COR-L47 (cell line): Measurements from ENCODE around the gene ATXN7L1.
A peak's percentile ranks its signal among the peaks of the same experiment; 100 is the strongest.
"Not testable (repeated sequence)": the region's sequence is repeated elsewhere in the genome, so short reads cannot be mapped to it uniquely, and the experiment has no call there.

ENCODE experiments used
- DNase-seq: peaks from one replicate; lab custom pipeline; 2025; lab: John Stamatoyannopoulos, UW

Gene ATXN7L1

GRCh38 chr7:105707381-105707780 lies 169.0 kb downstream of the ATXN7L1 start:
- DNase-seq: no peak

DNA sequence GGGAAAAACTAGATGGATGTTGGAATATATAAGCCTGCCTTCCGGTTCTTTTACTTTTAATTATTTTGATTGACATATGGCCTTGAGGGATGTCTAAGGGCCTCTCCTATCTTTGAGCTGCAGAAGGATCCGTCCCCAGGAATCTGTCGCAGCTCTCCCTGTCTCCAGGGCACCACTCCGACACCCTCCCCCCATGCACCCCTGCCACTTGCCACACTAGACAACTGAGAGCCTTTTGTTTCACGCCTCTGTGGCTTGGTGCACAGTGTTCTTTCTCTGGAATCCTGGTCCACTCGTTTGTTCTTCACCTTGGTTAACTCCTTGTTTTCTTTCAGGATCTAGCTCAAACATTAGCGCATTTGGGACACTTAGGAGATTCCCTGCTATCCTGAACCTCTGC lies 171.0 kb downstream of the ATXN7L1 start:
- DNase-seq: no peak

DNA sequence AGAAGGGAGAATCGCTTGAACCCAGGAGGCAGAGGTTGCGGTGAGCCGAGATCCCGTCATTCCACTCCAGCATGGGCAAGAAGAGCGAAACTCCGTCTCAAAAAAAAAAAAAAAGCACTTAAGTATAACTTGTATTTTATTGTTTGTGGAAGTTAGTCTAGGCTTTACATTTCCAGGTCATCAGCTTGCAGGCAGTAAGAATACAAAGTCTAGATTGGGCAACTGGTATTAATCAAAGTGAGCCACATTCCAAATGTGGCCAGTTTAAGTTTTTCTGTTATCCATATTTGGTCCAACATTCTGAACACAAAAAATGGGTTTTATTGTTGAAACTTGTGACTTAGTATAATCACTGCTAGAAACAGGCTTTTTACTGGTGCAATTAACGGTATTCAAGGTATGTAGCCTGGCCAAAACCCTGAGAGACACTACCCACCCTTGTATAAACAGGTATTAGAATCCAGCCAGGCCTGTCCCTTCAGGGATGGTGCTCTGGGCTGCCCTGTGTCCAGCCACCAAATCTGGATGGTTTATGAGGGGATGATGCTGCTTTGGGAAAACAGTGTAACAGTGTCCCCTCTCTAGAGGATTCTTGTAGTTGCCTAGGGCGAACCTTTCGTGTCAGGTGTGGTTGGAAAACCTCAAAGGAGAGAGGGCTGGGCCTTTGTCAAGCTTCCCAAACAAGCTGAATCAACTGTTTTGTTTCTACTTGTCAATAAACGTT lies 173.0 kb downstream of the ATXN7L1 start:
- DNase-seq: no peak

DNA sequence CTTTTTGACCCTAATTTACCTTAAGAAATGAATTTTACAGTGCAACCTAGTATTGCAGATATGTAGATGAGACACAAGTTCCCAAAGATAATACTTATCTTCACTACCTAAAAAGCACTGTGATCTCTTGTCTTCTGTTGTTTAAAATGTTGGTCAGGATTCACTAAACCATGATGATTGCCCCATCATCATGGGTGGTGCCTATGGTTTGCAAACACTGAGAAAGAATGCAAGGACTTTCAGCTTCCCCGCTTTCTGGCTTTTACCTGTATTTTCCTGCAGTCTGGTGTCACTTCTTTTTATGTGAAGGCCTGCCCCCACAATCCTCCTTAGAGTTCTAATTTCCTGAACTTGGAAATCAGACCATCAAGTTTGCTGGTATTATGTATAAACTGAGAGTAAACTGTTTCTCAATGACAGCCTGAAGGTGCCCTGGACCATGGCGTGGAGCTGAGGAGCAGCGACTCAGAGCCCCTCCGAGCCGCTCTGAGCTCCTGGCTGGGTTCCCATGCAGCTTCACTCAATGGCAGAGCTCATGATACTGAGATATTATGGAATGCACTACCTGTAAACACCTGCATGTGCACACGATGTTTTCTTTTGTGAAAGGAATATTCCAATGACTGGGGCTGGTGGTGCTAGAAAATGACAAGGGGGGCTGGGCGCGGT lies 176.7 kb downstream of the ATXN7L1 start:
- DNase-seq: no peak

GRCh38 chr7:105698531-105698930 lies 177.9 kb downstream of the ATXN7L1 start:
- DNase-seq: no peak

DNA sequence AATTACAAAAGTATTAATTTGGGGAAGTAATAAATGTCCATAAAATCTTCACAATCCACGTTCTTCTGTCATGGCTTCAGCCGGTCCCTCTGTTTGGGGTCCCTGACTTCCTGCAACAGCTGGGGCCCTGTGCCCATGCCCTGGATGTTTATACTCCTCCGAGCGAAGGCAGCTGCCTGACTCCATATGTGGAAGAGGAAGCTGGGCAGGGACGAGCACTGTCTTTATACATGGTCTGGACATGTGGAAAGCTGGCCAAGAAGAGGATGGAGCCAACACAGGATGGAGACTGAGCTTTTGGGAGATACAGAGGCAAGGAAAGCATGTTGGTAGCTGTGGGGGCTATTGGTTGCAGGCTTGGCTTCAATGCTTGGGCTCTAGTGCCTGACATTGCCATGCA lies 178.6 kb downstream of the ATXN7L1 start:
- no peak for DNase-seq

GRCh38 chr7:105697169-105697568 lies 179.2 kb downstream of the ATXN7L1 start:
- not testable (repeated sequence) for DNase-seq

DNA sequence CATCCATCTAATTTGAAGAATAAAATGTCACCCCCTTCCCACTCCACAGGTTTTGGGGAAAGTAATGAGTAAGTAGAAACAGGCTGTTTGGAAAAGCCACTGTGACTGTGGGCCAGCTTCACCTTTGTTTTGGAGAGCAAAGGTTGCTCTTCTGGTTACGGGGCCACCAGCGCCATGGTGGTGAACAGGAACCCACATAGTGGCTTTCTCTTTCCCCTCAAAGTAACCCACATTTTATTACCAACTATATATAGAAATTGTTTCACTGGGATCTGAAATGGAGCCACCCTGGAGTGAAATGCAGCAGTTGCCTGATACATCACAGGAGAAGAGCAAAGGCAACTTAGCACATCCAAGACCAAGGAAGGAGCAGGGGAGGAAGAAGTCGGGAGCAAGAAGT lies 182.8 kb downstream of the ATXN7L1 start:
- no peak for DNase-seq

GRCh38 chr7:105691680-105692564 lies 184.5 kb downstream of the ATXN7L1 start:
- DNase-seq: peak; percentile 79

DNA sequence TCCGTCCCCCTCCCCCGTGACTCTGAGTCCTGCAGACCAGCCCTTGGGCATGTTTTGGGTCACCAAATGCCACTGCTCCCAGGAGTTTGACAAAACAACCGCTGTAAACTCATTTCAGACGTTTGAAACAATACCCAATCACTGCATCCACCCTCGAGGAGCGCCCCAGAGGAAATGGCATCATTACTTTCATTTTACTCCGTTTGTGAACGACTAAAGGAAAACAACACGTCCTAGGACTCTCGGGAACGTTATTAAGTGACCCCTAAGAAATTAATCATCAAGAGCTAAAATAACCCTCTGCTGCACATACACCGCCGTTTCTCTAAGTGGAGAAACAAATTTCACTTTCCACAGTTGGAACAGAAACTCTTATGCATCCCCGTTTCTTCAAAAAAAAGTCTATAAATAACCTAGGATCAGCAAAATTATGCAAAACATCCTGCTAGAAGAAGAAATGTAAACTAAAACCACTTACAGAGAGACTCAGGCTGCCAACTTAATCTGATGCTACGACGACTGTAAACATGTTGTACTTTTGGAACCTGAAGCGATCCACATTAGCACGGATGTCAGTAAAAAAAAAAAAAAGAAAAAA lies 185.2 kb downstream of the ATXN7L1 start:
- DNase-seq: no peak

- no peak for DNase-seq
These were observed 186.0 kb downstream of the ATXN7L1 start for GRCh38 chr7:105690325-105690945.

DNA sequence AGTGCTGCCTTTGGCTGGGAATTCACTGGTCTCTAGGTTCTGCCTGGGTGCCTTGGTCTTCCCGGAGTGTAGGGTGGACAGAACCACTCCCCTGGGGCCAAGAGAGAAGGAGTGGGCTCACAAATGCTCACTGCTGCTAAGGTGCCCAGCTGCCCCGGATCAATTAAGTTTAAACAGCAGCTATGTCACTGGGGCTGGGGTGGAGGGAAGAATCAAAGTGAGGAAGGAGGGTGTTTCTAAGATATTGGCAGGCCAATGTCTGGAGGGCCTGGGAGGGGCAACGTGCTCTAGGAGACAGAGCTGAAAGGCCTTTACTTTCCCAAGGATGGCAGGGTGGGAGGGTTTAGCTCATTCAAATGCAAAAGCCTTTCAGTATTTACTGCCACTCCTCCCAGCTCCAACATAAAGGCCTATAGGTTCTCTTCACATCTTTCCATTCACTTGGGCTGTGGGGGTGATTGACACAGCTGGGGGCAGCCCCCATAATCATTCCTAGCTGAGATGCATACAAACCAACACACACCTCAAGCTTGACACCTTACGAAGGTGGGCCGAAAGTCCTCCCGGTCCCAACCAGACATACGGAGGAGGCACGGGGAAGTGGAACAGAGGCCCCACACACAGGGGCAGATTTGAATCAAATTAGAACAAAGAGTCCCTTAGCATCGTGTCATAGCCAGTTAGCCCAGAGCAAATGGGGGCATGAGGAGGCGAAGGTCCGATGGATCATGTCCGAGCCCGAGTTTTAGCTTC lies 187.2 kb downstream of the ATXN7L1 start:
- no peak for DNase-seq

DNA sequence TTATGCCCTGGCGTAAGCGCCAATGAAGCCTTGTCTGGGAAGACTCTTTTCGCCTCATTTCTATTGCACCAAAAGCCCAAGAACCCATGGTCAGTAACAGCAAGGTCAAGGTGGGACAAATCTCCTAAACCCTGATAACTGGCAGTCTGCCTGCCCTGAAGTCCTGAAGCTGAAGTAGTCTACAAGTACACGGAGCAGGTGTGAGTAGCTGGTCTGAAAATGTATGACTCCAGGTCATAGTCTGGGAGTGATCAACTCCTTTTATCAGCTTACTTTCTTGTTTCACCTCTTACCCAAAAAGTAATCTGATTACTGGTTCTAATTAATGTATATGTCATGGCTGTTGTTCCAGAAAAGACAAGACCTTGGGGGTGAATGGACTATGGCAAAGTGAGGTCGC lies 187.8 kb downstream of the ATXN7L1 start:
- no peak for DNase-seq

- DNase-seq: no peak
These were observed 191.2 kb downstream of the ATXN7L1 start for GRCh38 chr7:105685161-105685560.

DNA sequence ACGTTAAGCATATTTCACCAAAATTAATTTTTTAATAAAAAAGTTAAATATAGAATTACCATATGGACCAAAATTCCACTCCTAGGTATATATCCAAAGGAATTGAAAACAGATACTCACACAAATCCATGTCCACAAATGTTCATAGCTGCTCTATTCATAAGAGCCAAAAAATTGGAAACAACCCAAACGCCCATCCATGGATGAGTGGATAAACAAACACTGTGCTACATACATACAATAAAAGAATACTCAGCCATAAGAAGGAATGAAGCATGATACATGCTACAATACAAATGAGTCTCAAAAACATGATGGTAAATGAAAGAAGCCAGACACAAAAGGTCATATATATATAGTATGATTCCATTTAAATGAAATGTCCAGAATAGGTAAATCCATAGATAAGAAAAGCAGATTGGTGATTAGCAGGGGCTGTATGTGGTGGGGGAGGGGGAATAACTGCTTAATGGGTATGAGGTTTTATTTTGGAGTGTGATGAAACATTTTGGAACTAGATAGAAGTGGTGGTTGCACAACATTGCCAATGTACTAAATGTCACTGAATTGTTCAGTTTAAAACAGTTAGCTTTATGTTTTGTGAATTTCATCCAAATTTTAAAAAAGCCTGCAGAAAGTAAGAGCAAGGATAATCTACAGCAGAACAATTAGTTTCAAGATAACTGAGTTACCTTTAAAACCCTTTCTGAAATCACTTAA lies 193.9 kb downstream of the ATXN7L1 start:
- DNase-seq: peak; percentile 78

DNA sequence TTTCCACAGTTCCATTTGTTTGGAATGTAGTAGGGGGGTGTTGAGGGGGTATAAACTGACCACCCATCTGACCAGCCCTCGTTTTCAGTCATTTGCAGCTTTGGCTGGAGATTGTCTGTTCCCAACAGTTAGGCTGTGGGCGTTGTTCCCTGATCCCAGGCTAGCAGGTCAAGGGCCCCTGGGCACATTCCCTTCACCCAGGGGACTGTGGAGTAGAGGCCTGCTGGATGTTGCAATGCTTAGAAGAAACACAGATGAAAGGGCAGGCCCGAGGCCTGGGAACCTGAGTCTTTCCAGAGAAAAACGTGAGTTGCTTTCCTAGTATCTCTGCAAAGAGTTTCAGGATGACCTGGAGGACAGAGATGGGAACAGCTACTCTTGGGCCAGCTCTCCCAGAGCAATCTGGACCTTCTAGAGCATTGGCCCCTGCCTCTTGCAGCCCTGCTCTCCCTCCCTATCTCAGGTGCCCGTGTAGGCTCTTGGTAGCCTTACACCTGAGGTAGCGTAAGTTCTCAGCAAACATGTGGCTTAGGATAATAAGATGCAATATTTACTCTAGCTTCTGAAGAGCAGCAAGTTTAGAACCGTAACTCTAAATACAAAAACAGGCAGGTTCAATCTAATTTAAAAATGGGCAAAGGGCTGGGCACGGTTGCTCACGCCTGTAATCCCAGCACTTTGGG lies 195.8 kb downstream of the ATXN7L1 start:
- no peak for DNase-seq

DNA sequence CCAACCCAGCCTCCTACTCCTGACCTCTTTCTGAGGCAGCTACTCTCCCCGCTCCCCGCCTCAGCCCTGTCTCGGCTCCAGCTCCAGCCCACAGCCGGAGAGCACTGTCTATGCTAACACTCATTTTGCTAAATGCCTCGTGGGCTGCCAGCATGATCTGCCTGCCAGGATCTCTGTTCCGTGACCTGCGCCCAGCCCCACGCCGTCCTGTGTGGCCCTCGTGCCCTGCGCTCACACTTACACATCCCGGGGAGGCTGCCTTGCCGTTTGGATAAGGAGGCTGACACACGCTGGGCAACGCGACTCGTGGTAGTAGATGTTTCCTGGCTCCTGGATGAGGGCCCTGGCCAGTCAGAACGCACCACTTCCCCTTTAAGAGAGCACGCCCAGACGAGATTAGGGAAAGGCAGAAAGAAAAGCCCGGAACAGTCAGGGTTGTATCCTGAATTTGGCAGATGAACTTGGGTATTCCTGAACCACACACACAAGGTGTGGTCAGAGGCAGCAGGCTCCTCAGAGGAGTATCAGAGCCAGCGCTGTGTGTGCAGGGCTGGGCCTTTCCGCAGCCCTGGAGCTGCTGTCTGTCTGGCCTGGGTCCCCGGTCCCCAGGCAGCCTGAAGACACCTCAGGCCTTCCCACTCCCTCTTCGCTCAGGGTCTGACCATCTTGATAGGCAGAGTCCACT lies 197.4 kb downstream of the ATXN7L1 start:
- DNase-seq: no peak

GRCh38 chr7:105677817-105678573 lies 198.4 kb downstream of the ATXN7L1 start:
- DNase-seq: no peak

- no peak for DNase-seq
These were observed 199.0 kb downstream of the ATXN7L1 start for GRCh38 chr7:105677410-105677730.
